Measurements from ENCODE around the gene MICOS13. TPM values are rescaled to one million over a fixed set of nuclear protein-coding genes. Genes with fewer than 3 reads are reported as not detected.
A peak's percentile ranks its signal among the peaks of the same experiment; 100 is the strongest.

Gene MICOS13, protein sequence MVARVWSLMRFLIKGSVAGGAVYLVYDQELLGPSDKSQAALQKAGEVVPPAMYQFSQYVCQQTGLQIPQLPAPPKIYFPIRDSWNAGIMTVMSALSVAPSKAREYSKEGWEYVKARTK
- 10 to 100 TPM; 26.6 to 78.2 TPM for total RNA-seq
- polyA plus RNA-seq: 100 to 1,000 TPM in 1 of 2 donors, 10 to 100 TPM in 1; 77.1 to 184 TPM
- long read RNA-seq, donor 1, transcript C19orf70-201 (4 exons, 896 nt): major isoform, 49 of 79 reads
- long read RNA-seq, donor 1, partial matches to known transcripts: 27 of 79 reads
- long read RNA-seq, donor 1, other reads (novel, unspliced or antisense): 0 of 79 reads
- long read RNA-seq, donor 2, transcript C19orf70-201 (4 exons, 896 nt): major isoform, 26 of 37 reads
- long read RNA-seq, donor 2, partial matches to known transcripts: 10 of 37 reads
- long read RNA-seq, donor 2, other reads (novel, unspliced or antisense): 0 of 37 reads
- long read RNA-seq, donor 3, transcript C19orf70-201 (4 exons, 896 nt): major isoform, 34 of 59 reads
- long read RNA-seq, donor 3, partial matches to known transcripts: 20 of 59 reads
- long read RNA-seq, donor 3, other reads (novel, unspliced or antisense): 0 of 59 reads
- long read RNA-seq, donor 4, transcript C19orf70-201 (4 exons, 896 nt): major isoform, 40 of 53 reads
- long read RNA-seq, donor 4, partial matches to known transcripts: 12 of 53 reads
- long read RNA-seq, donor 4, other reads (novel, unspliced or antisense): 0 of 53 reads
- long read RNA-seq, donor 5, transcript C19orf70-201 (4 exons, 896 nt): major isoform, 46 of 1,095 reads
- long read RNA-seq, donor 5, partial matches to known transcripts: 1,048 of 1,095 reads
- long read RNA-seq, donor 5, other reads (novel, unspliced or antisense): 0 of 1,095 reads

DNA sequence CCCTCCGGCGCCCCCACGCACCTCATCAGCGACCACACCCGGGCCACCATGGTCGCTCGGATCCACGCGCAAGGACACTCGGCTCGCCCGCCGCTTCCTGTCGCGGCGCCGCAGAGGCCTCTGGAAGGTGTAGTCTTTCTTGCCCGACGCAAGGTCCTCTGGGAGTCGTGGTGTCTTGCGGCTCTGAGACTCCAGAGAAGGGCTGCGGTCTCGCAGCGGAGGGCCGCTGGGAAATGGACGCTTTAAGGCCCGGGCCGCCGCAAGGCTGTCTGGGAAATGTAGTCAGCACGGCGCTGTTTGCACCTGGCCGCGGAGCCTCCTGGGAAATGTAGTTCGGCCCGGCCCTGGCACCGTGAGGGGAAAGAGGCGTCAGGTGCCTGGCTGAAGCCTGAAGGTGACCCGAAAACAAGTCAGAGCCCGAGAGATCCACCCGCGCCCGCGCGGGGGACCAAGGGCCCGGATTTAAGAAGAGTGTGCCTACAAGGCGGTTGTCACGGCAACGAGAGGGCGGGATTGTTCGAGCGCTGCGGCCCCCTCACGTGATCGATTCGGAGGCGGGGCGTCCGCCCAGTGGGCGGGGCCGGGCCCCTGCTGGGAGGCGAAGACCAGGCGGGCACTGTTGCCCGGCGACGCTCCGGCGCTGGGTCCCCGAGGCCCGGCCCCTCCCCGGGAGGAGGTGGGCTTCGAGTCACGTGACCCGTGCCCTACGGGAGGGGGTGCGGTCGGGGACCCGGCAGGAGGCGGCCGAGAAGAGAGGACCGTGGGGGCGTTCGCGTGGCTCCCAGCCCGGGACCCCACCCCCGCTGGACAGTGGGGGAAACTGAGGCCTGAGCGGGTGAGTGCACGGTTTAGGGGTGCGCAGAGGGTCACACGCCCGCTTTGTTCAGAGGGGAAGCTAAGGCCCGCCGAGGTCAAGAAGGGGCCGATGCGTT, at the start of gene MICOS13, which contains the start of gene HSD11B1L:
Gene MICOS13, minus strand, starts transcription at position 80 of the 932 bp plus-strand sequence. Its CDS starts 30 bp downstream, at position 50.
Gene HSD11B1L, plus strand, starts transcription at position 591 of the 932 bp plus-strand sequence. CDS start 3,806 bp downstream, outside the sequence.
- DNase-seq (peak; percentile 99), ATAC-seq (ENCODE audit: insufficient read depth, low FRiP score) (peak; percentile 96)
- 1% methylated on average over 55 to 94 of the region's 94 CpGs for WGBS, 2 donors
- no peaks in the 10 kb centered on the region for H3K27me3 ChIP-seq (ENCODE audit: control insufficient read depth in 3 of 3, insufficient read depth in 3 of 3, low read length in 2 of 3)
- H3K9me3 ChIP-seq (ENCODE audit: control insufficient read depth in 4 of 4, insufficient read depth in 3 of 4, low read length in 3 of 4): no peaks in the 10 kb centered on the region
- peak within 1 kb of the TSS; percentile 88 to 92 for H3K27ac ChIP-seq (ENCODE audit: low read depth in 1 of 2, low read length in 1 of 2)
- H3K4me3 ChIP-seq: peak within 1 kb of the TSS; percentile 90
- peak within 1 kb of the TSS; percentile 75 to 80 for H3K9ac ChIP-seq (ENCODE audit: insufficient read depth in 1 of 2, low read length in 2 of 2)
- H3K36me3 ChIP-seq (ENCODE audit: control insufficient read depth in 4 of 4, insufficient read depth in 4 of 4, low read length in 4 of 4): peaks cover 0 to 7% (median 0%) of the 10 kb centered on the region in 4 donors
- H3K4me1 ChIP-seq (ENCODE audit: control insufficient read depth in 5 of 5, insufficient read depth in 5 of 5, low read length in 5 of 5): peaks cover 0 to 11% (median 6%) of the 10 kb centered on the region in 5 donors
- TF ChIP-seq, protein P1, sequence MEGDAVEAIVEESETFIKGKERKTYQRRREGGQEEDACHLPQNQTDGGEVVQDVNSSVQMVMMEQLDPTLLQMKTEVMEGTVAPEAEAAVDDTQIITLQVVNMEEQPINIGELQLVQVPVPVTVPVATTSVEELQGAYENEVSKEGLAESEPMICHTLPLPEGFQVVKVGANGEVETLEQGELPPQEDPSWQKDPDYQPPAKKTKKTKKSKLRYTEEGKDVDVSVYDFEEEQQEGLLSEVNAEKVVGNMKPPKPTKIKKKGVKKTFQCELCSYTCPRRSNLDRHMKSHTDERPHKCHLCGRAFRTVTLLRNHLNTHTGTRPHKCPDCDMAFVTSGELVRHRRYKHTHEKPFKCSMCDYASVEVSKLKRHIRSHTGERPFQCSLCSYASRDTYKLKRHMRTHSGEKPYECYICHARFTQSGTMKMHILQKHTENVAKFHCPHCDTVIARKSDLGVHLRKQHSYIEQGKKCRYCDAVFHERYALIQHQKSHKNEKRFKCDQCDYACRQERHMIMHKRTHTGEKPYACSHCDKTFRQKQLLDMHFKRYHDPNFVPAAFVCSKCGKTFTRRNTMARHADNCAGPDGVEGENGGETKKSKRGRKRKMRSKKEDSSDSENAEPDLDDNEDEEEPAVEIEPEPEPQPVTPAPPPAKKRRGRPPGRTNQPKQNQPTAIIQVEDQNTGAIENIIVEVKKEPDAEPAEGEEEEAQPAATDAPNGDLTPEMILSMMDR (IDR thresholded peaks at IDR 0.05; ENCODE audit: control extremely low read depth, extremely low read depth): no peak

DNA sequence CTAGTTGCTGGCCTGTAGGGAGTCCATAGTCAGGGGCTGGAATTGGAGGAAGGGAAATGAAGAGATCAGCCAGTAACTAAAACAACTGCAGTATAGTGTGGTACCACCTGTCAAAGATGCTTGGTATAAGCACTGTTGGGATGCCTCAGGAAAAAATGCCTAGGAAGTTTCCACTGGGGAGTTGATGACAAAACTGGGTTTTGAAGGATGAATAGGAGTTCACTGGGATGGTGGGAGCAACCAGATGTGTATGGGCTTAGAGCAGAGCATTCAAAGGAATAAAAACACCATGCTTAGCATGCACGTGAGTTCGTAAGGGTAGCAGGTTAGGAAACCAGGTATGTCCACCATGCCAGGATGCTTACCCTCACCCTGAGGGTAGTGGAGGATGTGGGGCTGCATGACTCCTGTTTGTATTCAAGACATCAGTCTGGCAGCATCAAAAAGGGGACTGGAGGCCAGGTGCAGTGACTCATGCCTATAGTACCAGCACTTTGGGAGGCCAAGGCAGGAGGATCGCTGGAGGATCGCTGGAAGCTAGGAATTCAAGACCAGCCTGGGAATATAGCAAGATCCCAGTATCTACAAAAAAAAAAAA, 47.2 kb upstream of the MICOS13 start:
- Histone ChIP-seq H3K4me1 (ENCODE audit: control insufficient read depth in 5 of 5, insufficient read depth in 5 of 5, low read length in 5 of 5) (no peaks in the 10 kb centered on the region), H3K27me3 (ENCODE audit: control insufficient read depth in 3 of 3, insufficient read depth in 3 of 3, low read length in 2 of 3) (no peaks in the 10 kb centered on the region), H3K36me3 (ENCODE audit: control insufficient read depth in 4 of 4, insufficient read depth in 4 of 4, low read length in 4 of 4) (no peaks in the 10 kb centered on the region), H3K4me3 (no peak overlapping the region), H3K27ac (ENCODE audit: low read depth in 1 of 2, low read length in 1 of 2) (no peak overlapping the region), H3K9me3 (ENCODE audit: control insufficient read depth in 4 of 4, insufficient read depth in 3 of 4, low read length in 3 of 4) (peaks cover 0 to 6% (median 0%) of the 10 kb centered on the region in 4 donors), H3K9ac (ENCODE audit: insufficient read depth in 1 of 2, low read length in 2 of 2) (no peak overlapping the region)
- 96 to 98% methylated on average over 4 of the region's 4 CpGs for WGBS, 2 donors
- ATAC-seq (ENCODE audit: insufficient read depth, low FRiP score) (no peak), DNase-seq (no peak)
- TF ChIP-seq, protein P1 (IDR thresholded peaks at IDR 0.05; ENCODE audit: control extremely low read depth, extremely low read depth): no peak
